ENCODE measurements around the gene DIP2C. TPM values are rescaled to one million over a fixed set of nuclear protein-coding genes. Genes with fewer than 3 reads are reported as not detected.

The DIP2C gene
- total and polyA plus RNA-seq, 3 experiments from 2014 or later = 0.44 to 1.1 (median 0.55) TPM

- no peaks in the 10 kb centered on the region for H3K9me3 Mint-ChIP-seq
- no peaks in the 10 kb centered on the region for H3K9me3 ChIP-seq (ENCODE audit: low read length)
- no peaks in the 10 kb centered on the region for H3K36me3 ChIP-seq (ENCODE audit: insufficient read depth, low read length)
- no peak overlapping the region for H3K27ac ChIP-seq (ENCODE audit: low read depth, low read length)
- no peaks in the 10 kb centered on the region for H3K27me3 ChIP-seq (ENCODE audit: insufficient read depth, low read length, poor library complexity, severe bottlenecking)
- CTCF ChIA-PET = no interaction called here
- POLR2A ChIA-PET = no interaction called here
- peaks cover 8 to 25% of the 10 kb centered on the region in 2 donors for H3K27me3 Mint-ChIP-seq
- H3K4me1 Mint-ChIP-seq = peaks cover 0 to 3% (median 0%) of the 10 kb centered on the region in 3 donors
- H3K4me3 Mint-ChIP-seq = no peak overlapping the region
- peaks cover 5% of the 10 kb centered on the region for H3K4me1 ChIP-seq (ENCODE audit: insufficient read depth, low read length)
- H3K36me3 Mint-ChIP-seq = no peaks in the 10 kb centered on the region
- no peak overlapping the region for H3K27ac Mint-ChIP-seq
- no peak overlapping the region for H3K4me3 ChIP-seq (ENCODE audit: low read length)
- DNase-seq = no peak
These were observed 132.4 kb downstream of the DIP2C start for GRCh38 chr10:556971-557637.

DNA sequence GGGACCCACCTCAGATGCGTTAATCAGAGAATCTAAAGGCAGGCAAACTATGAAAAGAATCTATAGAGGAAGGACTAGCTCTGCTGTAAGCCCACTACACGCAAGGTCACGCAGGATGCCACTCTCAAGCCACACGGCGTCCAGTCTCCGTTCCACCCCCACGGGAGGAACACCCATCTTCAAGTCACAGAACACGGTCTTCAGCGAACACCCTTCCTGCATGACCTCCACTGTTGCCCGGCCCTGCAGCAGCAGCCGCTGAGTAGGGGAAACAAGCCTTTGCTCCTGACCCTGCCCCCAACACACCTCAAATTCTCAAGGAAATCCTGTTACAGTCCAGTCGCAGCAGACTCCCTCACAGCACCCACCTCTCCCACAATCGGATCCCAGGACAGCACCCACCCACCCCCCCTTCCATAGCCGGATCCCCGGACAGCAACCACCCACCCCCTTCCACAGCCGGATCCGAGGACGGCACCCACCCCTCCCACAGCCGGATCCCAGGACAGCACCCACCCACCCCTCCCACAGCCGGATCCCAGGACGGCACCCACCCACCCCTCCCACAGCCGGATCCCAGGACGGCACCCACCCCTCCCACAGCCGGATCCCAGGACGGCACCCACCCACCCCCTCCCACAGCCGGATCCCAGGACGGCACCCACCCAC, 133.7 kb downstream of the DIP2C start:
- no peaks in the 10 kb centered on the region for H3K9me3 Mint-ChIP-seq
- Histone ChIP-seq H3K27me3 (ENCODE audit: insufficient read depth, low read length, poor library complexity, severe bottlenecking) (no peaks in the 10 kb centered on the region), H3K27ac (ENCODE audit: low read depth, low read length) (no peak overlapping the region), H3K4me3 (ENCODE audit: low read length) (no peak overlapping the region), H3K36me3 (ENCODE audit: insufficient read depth, low read length) (no peaks in the 10 kb centered on the region), H3K4me1 (ENCODE audit: insufficient read depth, low read length) (peaks cover 5% of the 10 kb centered on the region), H3K9me3 (ENCODE audit: low read length) (no peaks in the 10 kb centered on the region)
- no peaks in the 10 kb centered on the region for H3K36me3 Mint-ChIP-seq
- no peak overlapping the region for H3K4me3 Mint-ChIP-seq
- DNase-seq = no peak
- peaks cover 6 to 29% of the 10 kb centered on the region in 2 donors for H3K27me3 Mint-ChIP-seq
- ChIA-PET CTCF (no interaction called here), POLR2A (no interaction called here)
- H3K4me1 Mint-ChIP-seq = peaks cover 0 to 3% (median 0%) of the 10 kb centered on the region in 3 donors
- H3K27ac Mint-ChIP-seq = no peak overlapping the region

DNA sequence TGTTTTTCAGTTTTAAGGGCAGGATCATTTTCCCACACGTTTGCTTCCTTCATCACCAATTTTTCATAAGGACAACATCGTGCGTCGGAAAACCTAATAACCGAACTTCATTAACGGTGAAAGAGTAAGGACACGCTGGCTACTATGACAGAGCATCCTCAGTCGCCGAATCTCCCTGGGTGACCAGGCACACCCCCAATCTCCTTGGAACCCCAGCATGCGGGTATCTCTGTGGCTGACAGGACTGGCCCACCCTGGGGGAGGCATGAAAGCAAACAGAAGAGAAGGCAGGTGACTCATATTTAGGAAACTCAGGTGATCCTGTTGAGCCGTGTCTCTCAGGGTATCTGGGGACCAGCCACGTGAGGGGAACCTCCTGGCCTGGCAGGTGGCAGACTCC, 134.2 kb downstream of the DIP2C start:
- DNase-seq = no peak
- Histone ChIP-seq H3K4me1 (ENCODE audit: insufficient read depth, low read length) (peaks cover 5% of the 10 kb centered on the region), H3K27me3 (ENCODE audit: insufficient read depth, low read length, poor library complexity, severe bottlenecking) (no peaks in the 10 kb centered on the region), H3K9me3 (ENCODE audit: low read length) (no peaks in the 10 kb centered on the region), H3K4me3 (ENCODE audit: low read length) (no peak overlapping the region), H3K27ac (ENCODE audit: low read depth, low read length) (no peak overlapping the region), H3K36me3 (ENCODE audit: insufficient read depth, low read length) (no peaks in the 10 kb centered on the region)
- Mint-ChIP-seq H3K36me3 (no peaks in the 10 kb centered on the region), H3K4me1 (peaks cover 0 to 3% (median 0%) of the 10 kb centered on the region in 3 donors), H3K9me3 (no peaks in the 10 kb centered on the region), H3K27me3 (peaks cover 6 to 33% of the 10 kb centered on the region in 2 donors), H3K27ac (no peak overlapping the region), H3K4me3 (no peak overlapping the region)
- ChIA-PET CTCF (no interaction called here), POLR2A (no interaction called here)

GRCh38 chr10:554182-554848, 135.2 kb downstream of the DIP2C start:
- Histone ChIP-seq H3K27me3 (ENCODE audit: insufficient read depth, low read length, poor library complexity, severe bottlenecking) (no peaks in the 10 kb centered on the region), H3K27ac (ENCODE audit: low read depth, low read length) (no peak overlapping the region), H3K36me3 (ENCODE audit: insufficient read depth, low read length) (no peaks in the 10 kb centered on the region), H3K9me3 (ENCODE audit: low read length) (no peaks in the 10 kb centered on the region), H3K4me3 (ENCODE audit: low read length) (no peak overlapping the region), H3K4me1 (ENCODE audit: insufficient read depth, low read length) (peaks cover 5% of the 10 kb centered on the region)
- H3K4me1 Mint-ChIP-seq = peaks cover 0 to 3% (median 0%) of the 10 kb centered on the region in 3 donors
- no peak for DNase-seq
- CTCF ChIA-PET = no interaction called here
- H3K4me3 Mint-ChIP-seq = no peak overlapping the region
- POLR2A ChIA-PET = no interaction called here
- no peaks in the 10 kb centered on the region for H3K36me3 Mint-ChIP-seq
- H3K27me3 Mint-ChIP-seq = peaks cover 7 to 36% of the 10 kb centered on the region in 2 donors
- H3K27ac Mint-ChIP-seq = no peak overlapping the region
- no peaks in the 10 kb centered on the region for H3K9me3 Mint-ChIP-seq

GRCh38 chr10:553233-553632, 136.2 kb downstream of the DIP2C start:
- no peaks in the 10 kb centered on the region for H3K36me3 ChIP-seq (ENCODE audit: insufficient read depth, low read length)
- H3K27ac ChIP-seq (ENCODE audit: low read depth, low read length) = no peak overlapping the region
- H3K4me1 Mint-ChIP-seq = peaks cover 0 to 3% (median 0%) of the 10 kb centered on the region in 3 donors
- H3K36me3 Mint-ChIP-seq = no peaks in the 10 kb centered on the region
- no peak overlapping the region for H3K4me3 Mint-ChIP-seq
- H3K4me3 ChIP-seq (ENCODE audit: low read length) = no peak overlapping the region
- no peaks in the 10 kb centered on the region for H3K9me3 ChIP-seq (ENCODE audit: low read length)
- no peak overlapping the region for H3K27ac Mint-ChIP-seq
- H3K9me3 Mint-ChIP-seq = no peaks in the 10 kb centered on the region
- CTCF ChIA-PET = no interaction called here
- DNase-seq = no peak
- H3K27me3 Mint-ChIP-seq = peaks cover 11 to 41% of the 10 kb centered on the region in 2 donors
- H3K27me3 ChIP-seq (ENCODE audit: insufficient read depth, low read length, poor library complexity, severe bottlenecking) = no peaks in the 10 kb centered on the region
- POLR2A ChIA-PET = no interaction called here
- peaks cover 5% of the 10 kb centered on the region for H3K4me1 ChIP-seq (ENCODE audit: insufficient read depth, low read length)

DNA sequence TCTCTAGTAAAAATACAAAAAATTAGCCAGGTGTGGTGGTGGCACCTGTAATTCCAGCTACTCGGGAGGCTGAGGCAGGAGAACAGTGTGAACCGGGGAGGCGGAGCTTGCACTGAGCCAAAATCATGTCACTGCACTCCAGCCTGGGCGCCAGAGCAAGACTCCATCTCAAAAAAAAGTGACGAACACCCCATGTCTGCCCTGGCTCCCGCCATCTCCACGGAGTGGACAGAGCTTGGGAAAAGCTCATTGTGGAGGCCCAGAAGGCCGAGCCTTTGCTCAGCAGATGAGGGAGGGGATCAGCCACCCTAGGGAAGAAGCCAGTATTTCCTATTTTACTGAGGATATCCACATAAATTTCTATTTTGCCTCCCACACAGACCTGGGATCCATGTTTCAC, 136.8 kb downstream of the DIP2C start:
- Histone ChIP-seq H3K4me1 (ENCODE audit: insufficient read depth, low read length) (peaks cover 5% of the 10 kb centered on the region), H3K27ac (ENCODE audit: low read depth, low read length) (no peak overlapping the region), H3K9me3 (ENCODE audit: low read length) (no peaks in the 10 kb centered on the region), H3K4me3 (ENCODE audit: low read length) (no peak overlapping the region), H3K27me3 (ENCODE audit: insufficient read depth, low read length, poor library complexity, severe bottlenecking) (no peaks in the 10 kb centered on the region), H3K36me3 (ENCODE audit: insufficient read depth, low read length) (no peaks in the 10 kb centered on the region)
- Mint-ChIP-seq H3K4me1 (peaks cover 0 to 3% (median 0%) of the 10 kb centered on the region in 3 donors), H3K27me3 (peaks cover 12 to 43% of the 10 kb centered on the region in 2 donors), H3K27ac (no peak overlapping the region), H3K4me3 (no peak overlapping the region), H3K36me3 (no peaks in the 10 kb centered on the region), H3K9me3 (no peaks in the 10 kb centered on the region)
- CTCF ChIA-PET = no interaction called here
- POLR2A ChIA-PET = no interaction called here
- DNase-seq = no peak

GRCh38 chr10:551373-552252, 137.9 kb downstream of the DIP2C start:
- peaks cover 16 to 46% of the 10 kb centered on the region in 2 donors for H3K27me3 Mint-ChIP-seq
- no peak overlapping the region for H3K4me3 ChIP-seq (ENCODE audit: low read length)
- no peak overlapping the region for H3K4me3 Mint-ChIP-seq
- POLR2A ChIA-PET = no interaction called here
- no peaks in the 10 kb centered on the region for H3K9me3 ChIP-seq (ENCODE audit: low read length)
- CTCF ChIA-PET = no interaction called here
- H3K36me3 ChIP-seq (ENCODE audit: insufficient read depth, low read length) = no peaks in the 10 kb centered on the region
- no peaks in the 10 kb centered on the region for H3K36me3 Mint-ChIP-seq
- DNase-seq = no peak
- H3K27ac ChIP-seq (ENCODE audit: low read depth, low read length) = no peak overlapping the region
- H3K4me1 Mint-ChIP-seq = no peaks in the 10 kb centered on the region
- H3K27me3 ChIP-seq (ENCODE audit: insufficient read depth, low read length, poor library complexity, severe bottlenecking) = no peaks in the 10 kb centered on the region
- no peaks in the 10 kb centered on the region for H3K4me1 ChIP-seq (ENCODE audit: insufficient read depth, low read length)
- peaks cover 0 to 2% (median 0%) of the 10 kb centered on the region in 5 donors for H3K9me3 Mint-ChIP-seq
- no peak overlapping the region for H3K27ac Mint-ChIP-seq

Measured in CD8-positive, alpha-beta memory T cell (primary cell).